Prostate gland (tissue), 2 donors: ENCODE data around the gene CD300A.

ENCODE experiments used
- CTCF ChIP-seq, 4 experiments: fragments of 200-600 bp in 2 of 4; fragments of 450-650 bp in 2 of 4; sonication (generic) in 2 of 4; IDR thresholded peaks; 1 replicate in 3 of 4; 2 replicates in 1 of 4; pipeline ENCODE4 v1.5.1; 2016 to 2019; ENCODE audit warnings: antibody characterized with exemption in 4 of 4, mild to moderate bottlenecking in 2 of 4, moderate library complexity in 2 of 4
- POLR2A ChIP-seq: fragments of 450-650 bp; IDR thresholded peaks from one replicate; pipeline ENCODE4 v1.6.1; 2016; ENCODE audit warnings: antibody characterized with exemption, mild to moderate bottlenecking
- POLR2AphosphoS5 ChIP-seq: sonication (generic); formaldehyde crosslinking; IDR thresholded peaks from one replicate; pipeline ENCODE4 v1.6.1; 2017; ENCODE audit warnings: antibody characterized with exemption

GRCh38 chr17:74424117-74424516, 42.3 kb upstream of the CD300A start:
- TF ChIP-seq CTCF (IDR thresholded peaks at IDR 0.05) (no peak), POLR2A (no peak), POLR2AphosphoS5 (no peak)
